ENCODE measurements around the gene FLNA.
"Not testable (repeated sequence)": the region's sequence is repeated elsewhere in the genome, so short reads cannot be mapped to it uniquely, and the experiment has no call there.

Gene FLNA

GRCh38 chrX:154374313-154375155 lies at the start of gene FLNA:
Gene FLNA (minus strand): TSS chrX:154374634. CDS start chrX:154371245, 3,389 bp downstream.
- DNase-seq: no peak

- DNase-seq: no peak
Measured at GRCh38 chrX:154420402-154420756, 45.9 kb upstream of the FLNA start.

- no peak for DNase-seq
Measured at GRCh38 chrX:154419688-154420401, 45.4 kb upstream of the FLNA start.

- no peak for DNase-seq
Measured at GRCh38 chrX:154419189-154419588, 44.8 kb upstream of the FLNA start.

GRCh38 chrX:154417157-154417556 lies 42.7 kb upstream of the FLNA start:
- no peak for DNase-seq

- DNase-seq: no peak
Measured at GRCh38 chrX:154413142-154413541, 38.7 kb upstream of the FLNA start.

GRCh38 chrX:154412468-154412867 lies 38.0 kb upstream of the FLNA start:
- DNase-seq: no peak

GRCh38 chrX:154411981-154412340 lies 37.5 kb upstream of the FLNA start:
- DNase-seq: peak in 1 of 4 experiments; percentile 26

GRCh38 chrX:154409222-154409871 lies 34.9 kb upstream of the FLNA start, which contains the start of gene DNASE1L1:
Gene DNASE1L1 (minus strand): TSS chrX:154409254. CDS start chrX:154405568, 3,686 bp downstream.
- no peak for DNase-seq

GRCh38 chrX:154408659-154409221 lies 34.3 kb upstream of the FLNA start:
- no peak for DNase-seq

GRCh38 chrX:154404625-154405192 lies 30.3 kb upstream of the FLNA start:
- no peak for DNase-seq

GRCh38 chrX:154403858-154404257 lies 29.4 kb upstream of the FLNA start:
- no peak for DNase-seq

- DNase-seq: no peak
Measured at GRCh38 chrX:154403192-154403591, 28.8 kb upstream of the FLNA start.

GRCh38 chrX:154402622-154403127 lies 28.2 kb upstream of the FLNA start:
- DNase-seq: no peak

GRCh38 chrX:154401918-154402621 lies 27.6 kb upstream of the FLNA start:
- no peak for DNase-seq

- DNase-seq: no peak
Measured at GRCh38 chrX:154401045-154401799, 26.8 kb upstream of the FLNA start.

- not testable (repeated sequence) for DNase-seq
Measured at GRCh38 chrX:154400369-154400817, 26.0 kb upstream of the FLNA start.

GRCh38 chrX:154399527-154400368 lies 25.3 kb upstream of the FLNA start:
- no peak for DNase-seq

- peak; percentile 44 to 76 (median 66) for DNase-seq
Measured at GRCh38 chrX:154398668-154399526, 24.5 kb upstream of the FLNA start.

Measured in activated naive CD4-positive, alpha-beta T cell (primary cell).